Measurements from ENCODE around the gene C10orf95.

DNA sequence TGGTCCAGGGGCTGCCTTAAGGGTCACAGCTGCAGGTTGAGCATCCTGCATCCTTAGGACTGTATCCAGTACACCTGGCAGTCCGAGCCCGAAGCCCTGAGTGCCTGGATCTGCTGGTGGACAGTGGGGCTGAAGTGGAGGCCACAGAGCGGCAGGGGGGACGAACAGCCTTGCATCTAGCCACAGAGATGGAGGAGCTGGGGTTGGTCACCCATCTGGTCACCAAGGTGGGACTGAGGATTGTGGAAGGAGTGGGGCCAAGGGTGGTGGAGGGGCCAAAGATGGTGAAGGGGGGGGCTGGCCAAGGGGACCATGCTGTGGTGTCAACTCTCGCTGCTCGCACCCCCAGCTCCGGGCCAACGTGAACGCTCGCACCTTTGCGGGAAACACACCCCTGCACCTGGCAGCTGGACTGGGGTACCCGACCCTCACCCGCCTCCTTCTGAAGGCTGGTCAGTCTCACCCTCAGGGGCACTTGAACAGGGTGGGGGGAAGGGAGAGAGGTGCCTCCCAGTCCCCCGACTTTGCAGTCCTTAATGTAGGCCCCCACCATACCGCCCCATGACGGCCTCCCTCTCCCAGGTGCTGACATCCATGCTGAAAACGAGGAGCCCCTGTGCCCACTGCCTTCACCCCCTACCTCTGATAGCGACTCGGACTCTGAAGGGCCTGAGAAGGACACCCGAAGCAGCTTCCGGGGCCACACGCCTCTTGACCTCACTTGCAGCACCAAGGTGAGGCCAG lies 50.6 kb downstream of the C10orf95 start:
- TF ChIP-seq, protein P1, sequence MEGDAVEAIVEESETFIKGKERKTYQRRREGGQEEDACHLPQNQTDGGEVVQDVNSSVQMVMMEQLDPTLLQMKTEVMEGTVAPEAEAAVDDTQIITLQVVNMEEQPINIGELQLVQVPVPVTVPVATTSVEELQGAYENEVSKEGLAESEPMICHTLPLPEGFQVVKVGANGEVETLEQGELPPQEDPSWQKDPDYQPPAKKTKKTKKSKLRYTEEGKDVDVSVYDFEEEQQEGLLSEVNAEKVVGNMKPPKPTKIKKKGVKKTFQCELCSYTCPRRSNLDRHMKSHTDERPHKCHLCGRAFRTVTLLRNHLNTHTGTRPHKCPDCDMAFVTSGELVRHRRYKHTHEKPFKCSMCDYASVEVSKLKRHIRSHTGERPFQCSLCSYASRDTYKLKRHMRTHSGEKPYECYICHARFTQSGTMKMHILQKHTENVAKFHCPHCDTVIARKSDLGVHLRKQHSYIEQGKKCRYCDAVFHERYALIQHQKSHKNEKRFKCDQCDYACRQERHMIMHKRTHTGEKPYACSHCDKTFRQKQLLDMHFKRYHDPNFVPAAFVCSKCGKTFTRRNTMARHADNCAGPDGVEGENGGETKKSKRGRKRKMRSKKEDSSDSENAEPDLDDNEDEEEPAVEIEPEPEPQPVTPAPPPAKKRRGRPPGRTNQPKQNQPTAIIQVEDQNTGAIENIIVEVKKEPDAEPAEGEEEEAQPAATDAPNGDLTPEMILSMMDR (IDR thresholded peaks at IDR 0.05): no peak
- TF ChIP-seq POLR2A (IDR thresholded peaks at IDR 0.05) (no peak), EP300 (IDR thresholded peaks at IDR 0.05) (no peak)

Measured in gastroesophageal sphincter (tissue), 3 donors.